ENCODE measurements around the gene WDR43.
A peak's percentile ranks its signal among the peaks of the same experiment; 100 is the strongest.

- TF ChIP-seq E2F4 (CRISPR knock-in tag; IDR thresholded peaks at IDR 0.05; ENCODE audit: low read depth) (no peak), CTCF (IDR thresholded peaks at IDR 0.05 in 2 of 3, conservative IDR thresholded peaks at IDR 0.05 in 1 of 3; ENCODE audit: insufficient read depth in 2 of 3, low read depth in 1 of 3, low read length in 3 of 3) (no peak), TRIM24 (IDR thresholded peaks at IDR 0.05) (no peak), ATF1 (CRISPR knock-in tag; IDR thresholded peaks at IDR 0.05) (no peak), ATF1 (tag; IDR thresholded peaks at IDR 0.05) (no peak), MEF2A (IDR thresholded peaks at IDR 0.05; ENCODE audit: control insufficient read depth, low read depth, low read length) (no peak), ZFX (CRISPR knock-in tag; IDR thresholded peaks at IDR 0.05) (no peak), TFAP4 (CRISPR knock-in tag; IDR thresholded peaks at IDR 0.05; ENCODE audit: borderline replicate concordance) (no peak), ZNF212 (CRISPR knock-in tag; IDR thresholded peaks at IDR 0.05) (no peak), POLR2A (conservative IDR thresholded peaks at IDR 0.05) (0 out of 2 replicates have a peak, but pooled peaks have one; percentile 7)
Measured at GRCh38 chr2:28906376-28906775, 11.9 kb downstream of the WDR43 start.
